Liver (tissue), 9 donors: ENCODE results near the gene HMMR. TPM values are rescaled to one million over a fixed set of nuclear protein-coding genes. Genes with fewer than 3 reads are reported as not detected.

Source experiments
- DNase-seq: peaks from one replicate; pipeline ENCODE4 v3.0.0-alpha.2; 2017; ENCODE audit warnings: low spot score
- H3K27ac ChIP-seq, 2 donors: one replicate each; pipeline ENCODE4 v1.7.0; 2013; ENCODE audit warnings: inconsistent platforms in 2 of 2, low read length in 2 of 2, control low read depth in 1 of 2, low read depth in 1 of 2, mild to moderate bottlenecking in 1 of 2
- H3K27me3 ChIP-seq, 4 donors: one replicate each; pipeline versions ENCODE4 v1.6.1 to v1.7.0; 2013; ENCODE audit warnings: low read length in 3 of 4, inconsistent platforms in 1 of 4, mild to moderate bottlenecking in 1 of 4, moderate library complexity in 1 of 4; ENCODE audit not compliant: control insufficient read depth in 4 of 4, insufficient read depth in 4 of 4
- H3K36me3 ChIP-seq, 4 donors: one replicate each; pipeline versions ENCODE4 v1.6.1 to v1.7.0; 2013; ENCODE audit warnings: low read length in 3 of 4, mild to moderate bottlenecking in 3 of 4, low read depth in 1 of 4, moderate library complexity in 1 of 4; ENCODE audit not compliant: control insufficient read depth in 4 of 4, insufficient read depth in 3 of 4
- H3K4me1 ChIP-seq, 4 donors: one replicate each; pipeline versions ENCODE4 v1.6.1 to v1.7.0; 2013; ENCODE audit warnings: low read length in 3 of 4, mild to moderate bottlenecking in 3 of 4, moderate library complexity in 1 of 4; ENCODE audit not compliant: control insufficient read depth in 4 of 4, insufficient read depth in 4 of 4
- H3K4me3 ChIP-seq, 3 donors: one replicate each; pipeline versions ENCODE4 v1.6.1 to v1.7.0; 2013; ENCODE audit warnings: low read length in 3 of 3, control low read depth in 1 of 3, low read depth in 1 of 3, mild to moderate bottlenecking in 1 of 3
- H3K9ac ChIP-seq, 2 donors: one replicate each; pipeline ENCODE4 v1.7.0; 2013; ENCODE audit warnings: low read length in 2 of 2, mild to moderate bottlenecking in 2 of 2, moderate library complexity in 2 of 2, control low read depth in 1 of 2, low read depth in 1 of 2
- H3K9me3 ChIP-seq, 4 donors: one replicate each; pipeline versions ENCODE4 v1.6.1 to v1.7.0; 2013; ENCODE audit warnings: low read length in 3 of 4; ENCODE audit not compliant: control insufficient read depth in 4 of 4
- CTCF ChIP-seq: fragments of 150-350 bp; IDR thresholded peaks from 2 replicates; pipeline ENCODE4 v1.5.1; 2017; ENCODE audit warnings: improper control_type of control experiment, low read depth, low read length; ENCODE audit not compliant: missing input control
- EGR1 ChIP-seq, 2 donors: IDR thresholded peaks; 2 replicates each; pipeline ENCODE4 v1.6.1; 2016 to 2018; ENCODE audit warnings: antibody characterized with exemption in 2 of 2, low read depth in 2 of 2
- FOXA1 ChIP-seq: IDR thresholded peaks from 2 replicates; pipeline ENCODE4 v1.6.1; 2016; ENCODE audit warnings: antibody characterized with exemption
- FOXA2 ChIP-seq: IDR thresholded peaks from 2 replicates; pipeline ENCODE4 v1.6.1; 2016; ENCODE audit warnings: antibody characterized with exemption
- GABPA ChIP-seq, 2 donors: IDR thresholded peaks in 1 of 2; conservative IDR thresholded peaks in 1 of 2; 2 replicates each; pipeline ENCODE4 v1.6.1; 2016; ENCODE audit warnings: antibody characterized with exemption in 2 of 2, mild to moderate bottlenecking in 1 of 2, moderate library complexity in 1 of 2
- HNF4A ChIP-seq, 2 donors: conservative IDR thresholded peaks; 2 replicates each; pipeline ENCODE4 v1.6.1; 2016; ENCODE audit warnings: antibody characterized with exemption in 2 of 2, mild to moderate bottlenecking in 2 of 2
- HNF4G ChIP-seq: IDR thresholded peaks from 2 replicates; pipeline ENCODE4 v1.6.1; 2016; ENCODE audit warnings: antibody characterized with exemption
- JUND ChIP-seq, 2 donors: IDR thresholded peaks; 2 replicates each; pipeline ENCODE4 v1.6.1; 2016; ENCODE audit warnings: antibody characterized with exemption in 2 of 2
- MAX ChIP-seq: IDR thresholded peaks from 2 replicates; pipeline ENCODE4 v1.6.1; 2016; ENCODE audit warnings: antibody characterized with exemption
- NR2F2 ChIP-seq: IDR thresholded peaks from 2 replicates; pipeline ENCODE4 v1.6.1; 2016; ENCODE audit warnings: antibody characterized with exemption
- RAD21 ChIP-seq, 2 donors: IDR thresholded peaks; 2 replicates each; pipeline ENCODE4 v1.6.1; 2016; ENCODE audit warnings: antibody characterized with exemption in 2 of 2, mild to moderate bottlenecking in 2 of 2
- RXRA ChIP-seq, 2 donors: IDR thresholded peaks; 2 replicates each; pipeline ENCODE4 v1.6.1; 2017 to 2018; ENCODE audit warnings: antibody characterized with exemption in 2 of 2, mild to moderate bottlenecking in 1 of 2
- SP1 ChIP-seq: IDR thresholded peaks from 2 replicates; pipeline ENCODE4 v1.6.1; 2018; ENCODE audit warnings: antibody characterized with exemption, mild to moderate bottlenecking
- TAF1 ChIP-seq: conservative IDR thresholded peaks from 2 replicates; pipeline ENCODE4 v1.6.1; 2016; ENCODE audit warnings: antibody characterized with exemption, mild to moderate bottlenecking
- YY1 ChIP-seq: IDR thresholded peaks from 2 replicates; pipeline ENCODE4 v1.6.1; 2016; ENCODE audit warnings: antibody characterized with exemption, mild to moderate bottlenecking
- ZBTB33 ChIP-seq: IDR thresholded peaks from 2 replicates; pipeline ENCODE4 v1.6.1; 2016; ENCODE audit warnings: antibody characterized with exemption
- WGBS: extraction: QIAGEN DNeasy Blood & Tissue Kit; methylation state at CpG from one replicate; pipeline ENCODE4 v1.1.7; 2013; 5-methylcytosine and 5-hydroxymethylcytosine counted together
- polyA plus RNA-seq, 2 donors: library from polyadenylated mRNA; stranded (reverse) in 1 of 2; unstranded in 1 of 2; fragments of 200-250 nt in 1 of 2; fragments of >200 nt in 1 of 2; fragmentation: Nextera tagmentation in 1 of 2; extraction: Ambion mirVana in 1 of 2; gene quantifications; one replicate each; pipeline versions ENCODE4 v1.2.1 to v1.2.3, GENCODE V29; 2013 to 2015
- total RNA-seq, 2 donors: library from RNA; depleted of rRNA; stranded (reverse); fragments of >200 nt; gene quantifications; one replicate each; pipeline ENCODE4 v1.2.3, GENCODE V29; 2014
- TF ChIP-seq, protein P1 (sequence below): IDR thresholded peaks from 2 replicates; pipeline ENCODE4 v1.6.1; 2016; ENCODE audit warnings: antibody characterized with exemption, mild to moderate bottlenecking
- TF ChIP-seq, protein P2 (sequence below): IDR thresholded peaks from 2 replicates; pipeline ENCODE4 v1.6.1; 2016; ENCODE audit warnings: antibody characterized with exemption
- donor health status: healthy.
- donor health status: healthy.
- donor health status: healthy.
- donor health status: healthy.
- donor health status: healthy.

The HMMR gene
- total and polyA plus RNA-seq, 4 donors, result 0.33 to 48.5 (median 2.3) TPM

DNA sequence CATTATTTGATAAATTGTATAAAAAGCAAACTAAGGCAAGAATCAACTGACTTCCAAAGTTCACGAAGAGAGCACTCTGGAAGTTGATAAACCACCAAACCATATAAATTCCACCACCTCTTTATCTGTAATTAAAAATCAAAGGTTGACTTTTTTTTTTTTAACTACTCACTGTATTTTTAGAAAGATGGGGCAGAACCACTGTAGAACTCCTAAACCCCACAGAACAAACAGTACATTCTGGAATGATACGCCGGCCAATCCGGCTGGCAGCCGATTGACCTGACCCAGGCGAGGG lies 23.5 kb upstream of the HMMR start:
- Histone ChIP-seq H3K4me1 (peaks cover 1 to 58% (median 39%) of the 10 kb centered on the region in 4 donors), H3K9me3 (no peaks in the 10 kb centered on the region), H3K36me3 (peaks cover 2 to 15% (median 6%) of the 10 kb centered on the region in 4 donors), H3K9ac (peak overlapping the region in 1 of 2 donors; percentile 40), H3K4me3 (peak overlapping the region in 1 of 3 donors; percentile 41), H3K27ac (peak overlapping the region; percentile 77 to 85), H3K27me3 (no peaks in the 10 kb centered on the region)
- no peak for DNase-seq
- under 1% methylated on average over 6 of the region's 6 CpGs for WGBS
- TF ChIP-seq YY1 (peak; percentile 88), FOXA2 (peak; percentile 63), JUND (IDR thresholded peaks at IDR 0.05) (peak in 1 of 2 donors; percentile 48), ZBTB33 (no peak)

DNA sequence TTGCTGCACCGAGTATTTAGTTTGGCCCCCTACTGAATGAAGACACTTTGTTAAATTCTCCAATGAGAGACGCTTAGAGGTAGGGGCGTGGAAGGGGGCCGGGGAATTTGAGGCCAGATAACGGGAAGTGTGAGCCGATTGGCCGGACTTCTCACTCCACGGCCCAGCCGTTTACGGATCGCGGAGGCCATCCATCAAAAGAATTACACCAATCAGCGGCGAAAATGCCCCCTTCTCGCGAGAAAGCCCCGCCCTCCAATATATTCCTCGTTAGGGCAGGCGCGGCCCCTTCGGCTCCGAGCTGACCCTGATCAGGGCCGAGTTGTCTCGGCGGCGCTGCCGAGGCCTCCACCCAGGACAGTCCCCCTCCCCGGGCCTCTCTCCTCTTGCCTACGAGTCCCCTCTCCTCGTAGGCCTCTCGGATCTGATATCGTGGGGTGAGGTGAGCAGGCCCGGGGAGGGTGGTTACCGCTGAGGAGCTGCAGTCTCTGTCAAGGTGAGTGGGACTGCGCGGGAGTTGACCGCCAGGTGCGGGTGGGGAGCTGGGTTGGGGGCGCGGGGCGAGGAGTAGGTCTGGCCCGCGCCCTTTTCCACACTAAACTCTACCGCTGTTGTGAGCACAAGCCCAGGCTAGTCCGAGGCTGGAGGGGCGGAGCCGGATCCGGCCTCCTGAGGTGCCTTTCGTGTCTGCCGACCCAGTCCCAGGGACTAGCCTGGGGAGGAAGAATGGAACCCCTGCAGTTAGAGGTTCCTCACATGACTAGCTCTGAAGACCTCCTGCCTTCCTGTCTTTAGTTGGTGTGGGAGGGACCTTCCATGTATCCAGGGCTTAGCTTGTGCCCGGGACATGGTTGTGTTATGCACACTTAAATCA lies 22.9 kb upstream of the HMMR start, which contains the start of gene CCNG1:
Gene CCNG1, plus strand, starts transcription at position 287 of the 874 bp plus-strand sequence. CDS start 1,662 bp downstream, outside the sequence.
- H3K27ac ChIP-seq, result peak within 1 kb of the TSS; percentile 95
- TF ChIP-seq MAX, result peak; percentile 41
- peak in 1 of 2 donors; percentile 16 for TF ChIP-seq EGR1 (IDR thresholded peaks at IDR 0.05; ENCODE audit: low read depth in 2 of 2)
- TF ChIP-seq RAD21 (IDR thresholded peaks at IDR 0.05), result peak in 1 of 2 donors; percentile 24
- TF ChIP-seq TAF1, result peak; percentile 97
- TF ChIP-seq FOXA2, result no peak
- TF ChIP-seq YY1, result peak; percentile 48
- no peak for TF ChIP-seq CTCF
- TF ChIP-seq ZBTB33, result peak; percentile 99
- TF ChIP-seq GABPA (IDR thresholded peaks at IDR 0.05 in 1 of 2, conservative IDR thresholded peaks at IDR 0.05 in 1 of 2), result peak; percentile 15 to 73
- peak; percentile 28 to 34 for TF ChIP-seq JUND (IDR thresholded peaks at IDR 0.05)
- peak; percentile 91 for TF ChIP-seq NR2F2
- TF ChIP-seq HNF4A (conservative IDR thresholded peaks at IDR 0.05), result peak; percentile 56 to 74
- TF ChIP-seq, protein P1, sequence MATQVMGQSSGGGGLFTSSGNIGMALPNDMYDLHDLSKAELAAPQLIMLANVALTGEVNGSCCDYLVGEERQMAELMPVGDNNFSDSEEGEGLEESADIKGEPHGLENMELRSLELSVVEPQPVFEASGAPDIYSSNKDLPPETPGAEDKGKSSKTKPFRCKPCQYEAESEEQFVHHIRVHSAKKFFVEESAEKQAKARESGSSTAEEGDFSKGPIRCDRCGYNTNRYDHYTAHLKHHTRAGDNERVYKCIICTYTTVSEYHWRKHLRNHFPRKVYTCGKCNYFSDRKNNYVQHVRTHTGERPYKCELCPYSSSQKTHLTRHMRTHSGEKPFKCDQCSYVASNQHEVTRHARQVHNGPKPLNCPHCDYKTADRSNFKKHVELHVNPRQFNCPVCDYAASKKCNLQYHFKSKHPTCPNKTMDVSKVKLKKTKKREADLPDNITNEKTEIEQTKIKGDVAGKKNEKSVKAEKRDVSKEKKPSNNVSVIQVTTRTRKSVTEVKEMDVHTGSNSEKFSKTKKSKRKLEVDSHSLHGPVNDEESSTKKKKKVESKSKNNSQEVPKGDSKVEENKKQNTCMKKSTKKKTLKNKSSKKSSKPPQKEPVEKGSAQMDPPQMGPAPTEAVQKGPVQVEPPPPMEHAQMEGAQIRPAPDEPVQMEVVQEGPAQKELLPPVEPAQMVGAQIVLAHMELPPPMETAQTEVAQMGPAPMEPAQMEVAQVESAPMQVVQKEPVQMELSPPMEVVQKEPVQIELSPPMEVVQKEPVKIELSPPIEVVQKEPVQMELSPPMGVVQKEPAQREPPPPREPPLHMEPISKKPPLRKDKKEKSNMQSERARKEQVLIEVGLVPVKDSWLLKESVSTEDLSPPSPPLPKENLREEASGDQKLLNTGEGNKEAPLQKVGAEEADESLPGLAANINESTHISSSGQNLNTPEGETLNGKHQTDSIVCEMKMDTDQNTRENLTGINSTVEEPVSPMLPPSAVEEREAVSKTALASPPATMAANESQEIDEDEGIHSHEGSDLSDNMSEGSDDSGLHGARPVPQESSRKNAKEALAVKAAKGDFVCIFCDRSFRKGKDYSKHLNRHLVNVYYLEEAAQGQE, result peak; percentile 96
- TF ChIP-seq RXRA (IDR thresholded peaks at IDR 0.05), result peak; percentile 83 to 92
- no peak for TF ChIP-seq HNF4G
- TF ChIP-seq SP1, result peak; percentile 97
- TF ChIP-seq FOXA1, result peak; percentile 39
- TF ChIP-seq, protein P2, sequence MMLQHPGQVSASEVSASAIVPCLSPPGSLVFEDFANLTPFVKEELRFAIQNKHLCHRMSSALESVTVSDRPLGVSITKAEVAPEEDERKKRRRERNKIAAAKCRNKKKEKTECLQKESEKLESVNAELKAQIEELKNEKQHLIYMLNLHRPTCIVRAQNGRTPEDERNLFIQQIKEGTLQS, result peak; percentile 41

More for the DNA sequence above, 22.9 kb upstream of the HMMR start, which contains the start of gene CCNG1:
- H3K27me3 ChIP-seq, result no peaks in the 10 kb centered on the region
- peak; percentile 91 for DNase-seq
- H3K4me1 ChIP-seq, result peaks cover 1 to 52% (median 34%) of the 10 kb centered on the region in 4 donors
- no peaks in the 10 kb centered on the region for H3K9me3 ChIP-seq
- peaks cover 4 to 21% (median 12%) of the 10 kb centered on the region in 4 donors for H3K36me3 ChIP-seq
- peak within 1 kb of the TSS; percentile 84 to 97 (median 90) for H3K4me3 ChIP-seq
- H3K9ac ChIP-seq, result peak within 1 kb of the TSS; percentile 93 to 99
- WGBS, result under 1% methylated on average over 51 of the region's 51 CpGs
